GM23248 (cell line): ENCODE data around the gene FOXN1.

Experiments
- EZH2 ChIP-seq: fragments of 200-600 bp; sonication (generic); IDR thresholded peaks from 2 replicates; pipeline ENCODE4 v1.6.1; 2018; ENCODE audit warnings: antibody characterized with exemption, mild to moderate bottlenecking; ENCODE audit not compliant: insufficient read depth, poor library complexity, severe bottlenecking
- EZH2phosphoT487 ChIP-seq: fragments of 200-600 bp; sonication (generic); IDR thresholded peaks from 2 replicates; pipeline ENCODE4 v1.6.1; 2018; ENCODE audit warnings: antibody characterized with exemption, moderate library complexity, mild to moderate bottlenecking, low read depth; ENCODE audit not compliant: insufficient read depth

DNA sequence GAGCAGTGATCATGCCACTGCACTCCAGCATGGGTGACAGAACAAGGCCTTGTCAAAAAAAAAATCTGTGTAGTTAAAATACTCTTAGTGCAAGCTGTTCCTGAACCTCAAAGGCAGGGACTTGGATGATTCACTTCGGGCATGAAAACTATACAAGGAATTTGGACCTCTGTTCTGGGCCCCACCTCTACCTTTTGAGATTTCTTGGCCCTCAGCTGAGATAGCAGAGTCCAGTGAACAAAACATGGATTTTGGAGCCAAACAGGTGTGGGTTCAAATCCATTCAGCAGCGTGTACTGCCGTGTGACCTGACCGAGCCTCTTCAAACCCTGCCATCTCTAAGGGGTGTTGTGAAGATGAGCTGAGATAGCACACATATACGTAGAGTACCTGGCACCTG, 25.9 kb upstream of the FOXN1 start:
- no peak for TF ChIP-seq EZH2
- no peak for TF ChIP-seq EZH2phosphoT487
